H9 (cell line): ENCODE results near the gene AGTPBP1. TPM values are rescaled to one million over a fixed set of nuclear protein-coding genes. Genes with fewer than 3 reads are reported as not detected.
"Not testable (repeated sequence)": the region's sequence is repeated elsewhere in the genome, so short reads cannot be mapped to it uniquely, and the experiment has no call there.

Experiments used
- DNase-seq: peaks from one replicate; pipeline ENCODE4 v3.0.0-alpha.2; 2017
- H2AFZ ChIP-seq: one replicate; pipeline ENCODE4 v1.6.1; 2013; ENCODE audit warnings: mild to moderate bottlenecking, low read length, control low read depth, moderate library complexity
- H2AK5ac ChIP-seq: 2 replicates; pipeline ENCODE4 v1.6.1; 2013; ENCODE audit warnings: low read length, control low read depth, mixed read lengths; ENCODE audit not compliant: insufficient read length
- H2BK120ac ChIP-seq: one replicate; pipeline ENCODE4 v1.6.1; 2013; ENCODE audit warnings: low read depth, mild to moderate bottlenecking, low read length, control low read depth, inconsistent platforms; ENCODE audit not compliant: poor library complexity, severe bottlenecking
- H2BK12ac ChIP-seq: 2 replicates; pipeline ENCODE4 v1.6.1; 2013; ENCODE audit warnings: low read length, control low read depth, mixed read lengths, low read depth; ENCODE audit not compliant: insufficient read length
- H2BK15ac ChIP-seq: 2 replicates; pipeline ENCODE4 v1.6.1; 2013; ENCODE audit warnings: low read depth, low read length, control low read depth
- H2BK20ac ChIP-seq: one replicate; pipeline ENCODE4 v1.6.1; 2013; ENCODE audit warnings: low read depth, mild to moderate bottlenecking, low read length, control low read depth, inconsistent platforms; ENCODE audit not compliant: poor library complexity, severe bottlenecking
- H2BK5ac ChIP-seq: 2 replicates; pipeline ENCODE4 v1.6.1; 2013; ENCODE audit warnings: low read length, control low read depth, mixed read lengths; ENCODE audit not compliant: insufficient read length
- H3K14ac ChIP-seq: 2 replicates; pipeline ENCODE4 v1.6.1; 2013; ENCODE audit warnings: low read length, control low read depth; ENCODE audit not compliant: insufficient read depth
- H3K18ac ChIP-seq: 2 replicates; pipeline ENCODE4 v1.6.1; 2013; ENCODE audit warnings: low read depth, mild to moderate bottlenecking, mixed read lengths, low read length, control low read depth; ENCODE audit not compliant: insufficient read length
- H3K23ac ChIP-seq: 2 replicates; pipeline ENCODE4 v1.6.1; 2013; ENCODE audit warnings: low read length, control low read depth, mixed read lengths, low read depth; ENCODE audit not compliant: insufficient read length
- H3K23me2 ChIP-seq: 2 replicates; pipeline ENCODE4 v1.6.1; 2013; ENCODE audit warnings: low read depth, mild to moderate bottlenecking, mixed read lengths, low read length, control low read depth; ENCODE audit not compliant: insufficient read length, poor library complexity, severe bottlenecking
- H3K27ac ChIP-seq: 2 replicates; pipeline ENCODE4 v1.5.1; 2013; ENCODE audit warnings: low read length, control low read depth, mixed read lengths, low read depth; ENCODE audit not compliant: insufficient read length
- H3K27me3 ChIP-seq: 2 replicates; pipeline ENCODE4 v1.6.1; 2013; ENCODE audit warnings: low read length, control low read depth, inconsistent platforms; ENCODE audit not compliant: insufficient read depth
- H3K4ac ChIP-seq: 2 replicates; pipeline ENCODE4 v1.6.1; 2013; ENCODE audit warnings: low read depth, mild to moderate bottlenecking, control low read depth, inconsistent platforms, low read length, moderate library complexity
- H3K4me1 ChIP-seq: 2 replicates; pipeline ENCODE4 v1.6.1; 2013; ENCODE audit warnings: low read length, control low read depth, inconsistent platforms; ENCODE audit not compliant: insufficient read depth
- H3K4me2 ChIP-seq: 2 replicates; pipeline ENCODE4 v1.6.1; 2013; ENCODE audit warnings: low read length, control low read depth, mixed read lengths; ENCODE audit not compliant: insufficient read length, insufficient read depth
- H3K56ac ChIP-seq: 2 replicates; pipeline ENCODE4 v1.6.1; 2013; ENCODE audit warnings: low read depth, mild to moderate bottlenecking, mixed read lengths, low read length, control low read depth; ENCODE audit not compliant: insufficient read length
- H3K79me1 ChIP-seq: 2 replicates; pipeline ENCODE4 v1.6.1; 2013; ENCODE audit warnings: low read depth, mild to moderate bottlenecking, moderate library complexity, low read length, control low read depth, inconsistent platforms; ENCODE audit not compliant: insufficient read depth, poor library complexity, severe bottlenecking
- H3K79me2 ChIP-seq: 2 replicates; pipeline ENCODE4 v1.6.1; 2013; ENCODE audit warnings: low read length, control low read depth, inconsistent platforms; ENCODE audit not compliant: insufficient read depth
- H3K9ac ChIP-seq: 2 replicates; pipeline ENCODE4 v1.6.1; 2013; ENCODE audit warnings: low read length, control low read depth, mixed read lengths; ENCODE audit not compliant: insufficient read length; ENCODE audit errors: extremely low read depth
- H3K9me3 ChIP-seq: one replicate; pipeline ENCODE4 v1.6.1; 2013; ENCODE audit warnings: low read depth, low read length, inconsistent platforms; ENCODE audit not compliant: control insufficient read depth
- H3T11ph ChIP-seq: one replicate; pipeline ENCODE4 v1.6.1; 2013; ENCODE audit warnings: mild to moderate bottlenecking, low read length, control low read depth, inconsistent platforms
- H4K20me1 ChIP-seq: one replicate; pipeline ENCODE4 v1.6.1; 2013; ENCODE audit not compliant: control insufficient read depth, insufficient read length, insufficient read depth
- H4K5ac ChIP-seq: 2 replicates; pipeline ENCODE4 v1.6.1; 2013; ENCODE audit warnings: low read depth, mild to moderate bottlenecking, mixed read lengths, low read length, control low read depth; ENCODE audit not compliant: insufficient read length
- H4K8ac ChIP-seq: replicated peaks from 2 replicates; pipeline ENCODE4 v1.6.1; 2013; ENCODE audit warnings: low read length, control low read depth, mixed read lengths, low read depth; ENCODE audit not compliant: insufficient read length
- H4K91ac ChIP-seq: 2 replicates; pipeline ENCODE4 v1.6.1; 2013; ENCODE audit warnings: low read depth, mild to moderate bottlenecking, moderate library complexity, mixed read lengths, low read length, control low read depth; ENCODE audit not compliant: insufficient read length
- H3K27ac Mint-ChIP-seq, 3 experiments: 2 replicates in 2 of 3; 3 replicates in 1 of 3; pipeline ENCODE4 v1.8.0; 2020 to 2021; ENCODE audit warnings: mixed read lengths in 3 of 3, mild to moderate bottlenecking in 1 of 3, moderate library complexity in 1 of 3
- H3K27me3 Mint-ChIP-seq: 2 replicates; pipeline ENCODE4 v1.8.0; 2021; ENCODE audit warnings: low read depth, mild to moderate bottlenecking, moderate library complexity, mixed read lengths
- H3K36me3 Mint-ChIP-seq, 3 experiments: 2 replicates in 2 of 3; 3 replicates in 1 of 3; pipeline ENCODE4 v1.8.0; 2020 to 2021; ENCODE audit warnings: low read depth in 3 of 3, mixed read lengths in 3 of 3; ENCODE audit not compliant: insufficient read depth in 1 of 3
- H3K4me1 Mint-ChIP-seq, 2 experiments: 2 replicates each; pipeline ENCODE4 v1.8.0; 2020; ENCODE audit warnings: mixed read lengths in 2 of 2
- H3K4me3 Mint-ChIP-seq, 2 experiments: 2 replicates in 1 of 2; 3 replicates in 1 of 2; pipeline ENCODE4 v1.8.0; 2020 to 2021; ENCODE audit warnings: mild to moderate bottlenecking in 2 of 2, mixed read lengths in 2 of 2, moderate library complexity in 1 of 2
- H3K9me3 Mint-ChIP-seq, 2 experiments: 2 replicates in 1 of 2; 3 replicates in 1 of 2; pipeline ENCODE4 v1.8.0; 2020; ENCODE audit warnings: mild to moderate bottlenecking in 2 of 2, mixed read lengths in 2 of 2, moderate library complexity in 1 of 2
- WGBS: extraction: QIAGEN DNeasy Blood & Tissue Kit; methylation state at CpG from one replicate; pipeline ENCODE4 v1.1.7; 2013; ENCODE audit warnings: missing lambda C conversion rate, low lambda C conversion rate, mixed read lengths; ENCODE audit not compliant: insufficient read length; ENCODE audit errors: extremely low coverage; 5-methylcytosine and 5-hydroxymethylcytosine counted together
- total RNA-seq: library from RNA; stranded (reverse); gene quantifications from 2 replicates; pipeline ENCODE4 v1.2.1, GENCODE V29; 2021

Gene AGTPBP1
- total RNA-seq, 1 experiment from 2014 or later, result 53.1 TPM

- not testable (repeated sequence) for H3K9ac ChIP-seq, H3K9me3 ChIP-seq, H4K8ac ChIP-seq, H3K79me1 ChIP-seq, H3K23ac ChIP-seq, H3K27me3 Mint-ChIP-seq, H3K79me2 ChIP-seq, H2BK12ac ChIP-seq, H2AFZ ChIP-seq, H3K4me1 Mint-ChIP-seq, H3K4ac ChIP-seq, H3K27ac Mint-ChIP-seq, H4K91ac ChIP-seq, H4K5ac ChIP-seq, H4K20me1 ChIP-seq, H2BK120ac ChIP-seq, H3K56ac ChIP-seq, H3K27ac ChIP-seq, H3K4me1 ChIP-seq, H2AK5ac ChIP-seq, H3K9me3 Mint-ChIP-seq, DNase-seq, H3T11ph ChIP-seq, H3K4me2 ChIP-seq, H2BK5ac ChIP-seq, H2BK15ac ChIP-seq, H3K14ac ChIP-seq, H3K4me3 Mint-ChIP-seq, H3K27me3 ChIP-seq, H2BK20ac ChIP-seq, H3K23me2 ChIP-seq, H3K18ac ChIP-seq
- WGBS, result no CpG with 5 or more reads among the region's 11 CpGs
- H3K36me3 Mint-ChIP-seq, result peaks cover 18 to 28% (median 25%) of the 10 kb centered on the region in 3 experiments
These were observed 168.8 kb downstream of the AGTPBP1 start for GRCh38 chr9:85572917-85573316.
